GM13976 (cell line): Measurements from ENCODE around the gene TGM3.
A peak's percentile ranks its signal among the peaks of the same experiment; 100 is the strongest.

Experiments
- DNase-seq: peaks from one replicate; pipeline ENCODE4 v3.0.0; 2012; ENCODE audit warnings: low spot score
- CTCF ChIP-seq: IDR thresholded peaks from 2 replicates; pipeline ENCODE4 v1.5.1; 2012; ENCODE audit warnings: borderline replicate concordance, mild to moderate bottlenecking; ENCODE audit not compliant: insufficient read depth; ENCODE audit errors: extremely low read depth, missing control alignments, control extremely low read depth
- in situ Hi-C: fragments of 300-500 bp; cut with MboI; formaldehyde crosslinking; loops from one replicate; pipeline ENCODE4 v1.12.0; 2022; ENCODE audit warnings: low sequenced_read_pairs, mixed read lengths, inconsistent platforms; ENCODE audit not compliant: unreplicated experiment

The TGM3 gene

GRCh38 chr20:2298701-2299100 lies 2.9 kb downstream of the TGM3 start:
- no peak for TF ChIP-seq CTCF
- in situ Hi-C loops: no loop called here
- no peak for DNase-seq

- DNase-seq: no peak
- TF ChIP-seq CTCF: no peak
- in situ Hi-C loops: no loop called here
Measured at GRCh38 chr20:2299301-2299700, 3.5 kb downstream of the TGM3 start.

GRCh38 chr20:2300002-2300401 lies 4.2 kb downstream of the TGM3 start:
- in situ Hi-C loops: no loop called here
- no peak for DNase-seq
- no peak for TF ChIP-seq CTCF

- no peak for TF ChIP-seq CTCF
- in situ Hi-C loops: no loop called here
- no peak for DNase-seq
Measured at GRCh38 chr20:2300420-2300819, 4.6 kb downstream of the TGM3 start.

GRCh38 chr20:2301164-2301622 lies 5.4 kb downstream of the TGM3 start:
- no peak for TF ChIP-seq CTCF
- in situ Hi-C loops: no loop called here
- peak; percentile 64 for DNase-seq

GRCh38 chr20:2302384-2303060 lies 6.7 kb downstream of the TGM3 start:
- no peak for TF ChIP-seq CTCF
- no peak for DNase-seq
- in situ Hi-C loops: no loop called here
